Endothelial cell of umbilical vein (primary cell): ENCODE measurements around the gene HEBP1. TPM values are rescaled to one million over a fixed set of nuclear protein-coding genes. Genes with fewer than 3 reads are reported as not detected.

Experiments used
- BruUV-seq: library from RNA; stranded (reverse); fragments of 400-500 nt; replicated peaks from 2 replicates; lab custom pipeline; 2021; lab: Mats Ljungman, UMichigan
- CTCF ChIA-PET: fragments of 300-600, 350-600 bp; sonication (Branson Sonifier 250); formaldehyde crosslinking; loops from one replicate; lab custom pipeline; 2021; ENCODE audit warnings: antibody characterized with exemption, inconsistent platforms; lab: Charles Lee
- POLR2A ChIA-PET: fragments of 300-600, 350-600 bp; sonication (Branson Sonifier 250); formaldehyde crosslinking; loops from one replicate; lab custom pipeline; 2021; ENCODE audit warnings: antibody characterized with exemption, inconsistent platforms; lab: Charles Lee
- DNase-seq: peaks from one replicate; pipeline ENCODE4 v3.0.0-alpha.2; 2011; ENCODE audit warnings: low read depth, low spot score
- FAIRE-seq: peaks from 2 replicates; lab custom pipeline; 2011; peaks lifted over from hg19 to GRCh38; lab: Jason Lieb, UNC
- H2AFZ ChIP-seq: 2 replicates; pipeline ENCODE4 v1.6.0; 2012; ENCODE audit warnings: low read depth, low read length, control low read depth, inconsistent platforms
- H3K27ac ChIP-seq: 2 replicates; pipeline ENCODE4 v1.5.1; 2011; ENCODE audit warnings: low read depth, mild to moderate bottlenecking, control low read depth, low read length, moderate library complexity; ENCODE audit not compliant: insufficient read depth
- H3K27me3 ChIP-seq, 2 experiments: 2 replicates each; pipeline versions ENCODE4 v1.6.0 to v1.6.1; 2011; ENCODE audit warnings: low read length in 2 of 2, mixed read lengths in 1 of 2; ENCODE audit not compliant: control insufficient read depth in 2 of 2, insufficient read depth in 2 of 2
- H3K36me3 ChIP-seq, 2 experiments: 2 replicates in 1 of 2; 3 replicates in 1 of 2; pipeline ENCODE4 v1.5.1; 2011; ENCODE audit warnings: low read length in 2 of 2, mild to moderate bottlenecking in 1 of 2, moderate library complexity in 1 of 2; ENCODE audit not compliant: control insufficient read depth in 2 of 2, insufficient read depth in 2 of 2; ENCODE audit errors: extremely low read depth in 1 of 2
- H3K4me1 ChIP-seq: 3 replicates; pipeline ENCODE4 v1.5.1; 2011; ENCODE audit warnings: mild to moderate bottlenecking, low read length; ENCODE audit not compliant: control insufficient read depth, insufficient read depth; ENCODE audit errors: extremely low read depth
- H3K4me2 ChIP-seq: 2 replicates; pipeline ENCODE4 v1.6.1; 2011; ENCODE audit warnings: low read length, control low read depth, mixed read lengths; ENCODE audit not compliant: insufficient read depth
- H3K4me3 ChIP-seq, 3 experiments: fragments of 200-600 bp in 1 of 3; sonication (generic), shearing (Covaris generic) in 1 of 3; replicated peaks in 1 of 3; 2 replicates each; pipeline ENCODE4 v1.5.1; 2011 to 2016; ENCODE audit warnings: control low read depth in 3 of 3, low read length in 3 of 3, mild to moderate bottlenecking in 2 of 3, inconsistent platforms in 1 of 3, low read depth in 1 of 3, moderate library complexity in 1 of 3; ENCODE audit not compliant: insufficient read depth in 1 of 3
- H3K79me2 ChIP-seq: 2 replicates; pipeline ENCODE4 v1.6.0; 2012; ENCODE audit warnings: low read length, inconsistent platforms; ENCODE audit not compliant: control insufficient read depth, insufficient read depth
- H3K9ac ChIP-seq: replicated peaks from 2 replicates; pipeline ENCODE3; 2011; ENCODE audit warnings: low read length, control low read depth; ENCODE audit not compliant: insufficient read depth; ENCODE audit errors: extremely low read depth
- H3K9me1 ChIP-seq: replicated peaks from 3 replicates; pipeline ENCODE4 v1.6.0; 2011; ENCODE audit warnings: mild to moderate bottlenecking, low read length; ENCODE audit not compliant: control insufficient read depth, insufficient read depth; ENCODE audit errors: extremely low read depth
- H3K9me3 ChIP-seq: replicated peaks from 2 replicates; pipeline ENCODE4 v1.5.1; 2012; ENCODE audit warnings: low read length, inconsistent platforms; ENCODE audit not compliant: control insufficient read depth, insufficient read depth
- H4K20me1 ChIP-seq: replicated peaks from 2 replicates; pipeline ENCODE3; 2011; ENCODE audit warnings: mild to moderate bottlenecking, low read length; ENCODE audit not compliant: control insufficient read depth, insufficient read depth; ENCODE audit errors: extremely low read depth
- CTCF ChIP-seq, 2 donors: IDR thresholded peaks; 1 replicate in 1 of 2; 2 replicates in 1 of 2; pipeline ENCODE4 v1.5.1; 2011; ENCODE audit warnings: low read length in 2 of 2, mild to moderate bottlenecking in 2 of 2, moderate library complexity in 2 of 2, control low read depth in 1 of 2, inconsistent platforms in 1 of 2, low read depth in 1 of 2; ENCODE audit not compliant: insufficient read depth in 1 of 2; ENCODE audit errors: extremely low read depth in 1 of 2
- EZH2 ChIP-seq: IDR thresholded peaks from 2 replicates; pipeline ENCODE4 v1.6.1; 2012; ENCODE audit warnings: borderline replicate concordance, low read depth, mild to moderate bottlenecking, moderate library complexity, low read length, inconsistent platforms; ENCODE audit not compliant: severe bottlenecking
- FOS ChIP-seq: IDR thresholded peaks from 2 replicates; pipeline ENCODE4 v1.6.1; 2011; ENCODE audit warnings: mild to moderate bottlenecking, low read length, moderate library complexity, borderline replicate concordance; ENCODE audit not compliant: insufficient read depth
- GATA2 ChIP-seq: IDR thresholded peaks from 2 replicates; pipeline ENCODE4 v1.7.0; 2011; ENCODE audit warnings: low read depth, mild to moderate bottlenecking, moderate library complexity, mixed read lengths, low read length; ENCODE audit not compliant: insufficient read length, insufficient read depth
- JUN ChIP-seq: IDR thresholded peaks from 2 replicates; pipeline ENCODE4 v1.6.1; 2011; ENCODE audit warnings: borderline replicate concordance, low read depth; ENCODE audit not compliant: insufficient read length, insufficient read depth
- MAX ChIP-seq: IDR thresholded peaks from 2 replicates; pipeline ENCODE4 v1.6.1; 2011; ENCODE audit not compliant: insufficient read depth, insufficient read length
- MYC ChIP-seq: IDR thresholded peaks from one replicate; pipeline ENCODE4 v1.6.1; 2011; ENCODE audit warnings: mild to moderate bottlenecking, low read depth, low read length
- POLR2A ChIP-seq: IDR thresholded peaks from 2 replicates; pipeline ENCODE4 v1.6.1; 2012; ENCODE audit warnings: low read depth, mild to moderate bottlenecking, control low read depth, low read length
- POLR2AphosphoS5 ChIP-seq: IDR thresholded peaks from 2 replicates; pipeline ENCODE4 v1.6.1; 2012; ENCODE audit warnings: low read depth, mild to moderate bottlenecking, control low read depth, low read length, moderate library complexity; ENCODE audit not compliant: insufficient read depth
- dilution Hi-C: fragments of 300-500 bp; cut with MboI; formaldehyde crosslinking; loops from one replicate; pipeline ENCODE4 v1.15.0; 2019; ENCODE audit warnings: low sequenced_read_pairs; ENCODE audit not compliant: extremely low pct_ligation_motif_present
- intact Hi-C: fragments of 100-400 bp; cut with micrococcal nuclease; formaldehyde crosslinking; loops from one replicate; pipeline ENCODE4 v1.10.0; 2022
- polyA plus RNA-seq, 4 experiments: library from polyadenylated mRNA; depleted of rRNA in 3 of 4; stranded (reverse) in 3 of 4; unstranded in 1 of 4; fragments of >200 nt; gene quantifications; 2 replicates each; pipeline versions ENCODE4 v1.2.1 to v1.2.3, GENCODE V29; 2011 to 2012; ENCODE audit warnings: missing spikeins in 1 of 4
- total RNA-seq: library from RNA; stranded (reverse); gene quantifications from 2 replicates; pipeline ENCODE4 v1.2.3, GENCODE V29; 2021

HEBP1 gene
- total and polyA plus RNA-seq, 2 donors (not counting 3 experiments of a cell fraction or from before 2014, with no cell fraction given), result 23.1 to 59.5 TPM

GRCh38 chr12:12951504-12951903 is 48.6 kb downstream of the HEBP1 start:
- FAIRE-seq, result no peak
- intact Hi-C loops, result no loop called here
- TF ChIP-seq EZH2 (no peak), MYC (no peak)

GRCh38 chr12:12947902-12948301 is 52.2 kb downstream of the HEBP1 start:
- dilution Hi-C loops, result no loop called here
- no peaks in the 10 kb centered on the region for H3K9me1 ChIP-seq
- no peak overlapping the region for H3K27ac ChIP-seq
- POLR2A ChIA-PET, result no interaction called here
- H3K4me2 ChIP-seq, result no peak overlapping the region
- H3K9ac ChIP-seq, result no peak overlapping the region
- TF ChIP-seq POLR2A (no peak), FOS (no peak), MYC (no peak), JUN (no peak), EZH2 (no peak), MAX (no peak), CTCF (IDR thresholded peaks at IDR 0.05; ENCODE audit: extremely low read depth in 1 of 2, insufficient read depth in 1 of 2, low read depth in 1 of 2, low read length in 2 of 2) (no peak), POLR2AphosphoS5 (no peak), GATA2 (no peak)
- no peaks in the 10 kb centered on the region for H3K4me1 ChIP-seq
- CTCF ChIA-PET, result interaction anchor here (0.9 kb wide), 1 partner anchor 9 kb away, joined by 3 read pairs; no protein-coding TSS in a partner anchor
- no peaks in the 10 kb centered on the region for H3K79me2 ChIP-seq
- intact Hi-C loops, result no loop called here
- H3K27me3 ChIP-seq, result no peaks in the 10 kb centered on the region
- no TSS peak for BruUV-seq
- peaks cover 0 to 3% of the 10 kb centered on the region in 2 experiments for H3K36me3 ChIP-seq
- no peak overlapping the region for H2AFZ ChIP-seq
- no peaks in the 10 kb centered on the region for H4K20me1 ChIP-seq
- no peak for DNase-seq
- H3K9me3 ChIP-seq, result no peaks in the 10 kb centered on the region
- H3K4me3 ChIP-seq, result no peak overlapping the region
- no peak for FAIRE-seq

More at GRCh38 chr12:12951504-12951903, 48.6 kb downstream of the HEBP1 start:
- Histone ChIP-seq H3K79me2 (no peaks in the 10 kb centered on the region), H3K9ac (no peak overlapping the region), H3K4me2 (no peak overlapping the region), H3K27me3 (no peaks in the 10 kb centered on the region), H4K20me1 (no peaks in the 10 kb centered on the region), H2AFZ (no peak overlapping the region), H3K36me3 (peaks cover 0 to 3% of the 10 kb centered on the region in 2 experiments), H3K4me3 (no peak overlapping the region), H3K27ac (no peak overlapping the region), H3K9me1 (no peaks in the 10 kb centered on the region), H3K4me1 (no peaks in the 10 kb centered on the region), H3K9me3 (no peaks in the 10 kb centered on the region)
- BruUV-seq, result no TSS peak
- dilution Hi-C loops, result no loop called here
- DNase-seq, result no peak
- ChIA-PET POLR2A (no interaction called here), CTCF (interaction anchor here (1.0 to 1.8 kb wide), 2 partner anchors 20 to 32 kb away, joined by 3 to 4 read pairs; no protein-coding TSS in a partner anchor)
